ENCODE data around the gene GPR183.

GRCh38 chr13:99254830-99255229 lies 52.4 kb downstream of the GPR183 start:
- TF ChIP-seq POLR2AphosphoS5 (IDR thresholded peaks at IDR 0.05; ENCODE audit: borderline replicate concordance, low read depth, low read length) (no peak), EZH2 (IDR thresholded peaks at IDR 0.05) (no peak)

All from SK-N-MC (cell line).